ENCODE results near the gene GABRG3.

Gene GABRG3

DNA sequence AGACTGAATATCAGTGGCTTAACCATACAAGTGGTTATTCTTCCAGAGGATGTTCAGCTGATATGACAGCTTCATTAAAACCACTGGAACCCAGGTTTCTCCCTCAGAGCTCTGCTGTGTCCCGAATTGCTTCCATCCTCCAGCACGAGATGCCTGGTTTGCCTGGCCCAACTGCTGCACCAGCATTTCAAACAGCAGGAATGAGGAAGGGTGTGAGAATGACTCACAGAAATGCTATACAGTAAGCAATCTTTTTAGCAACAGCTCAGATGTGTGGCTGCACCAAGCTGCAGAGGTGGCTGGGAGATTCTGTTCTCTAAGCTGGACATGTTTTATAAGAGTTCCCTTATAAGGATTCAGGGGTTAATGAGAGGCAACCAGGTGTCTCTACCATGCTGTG is 271.0 kb downstream of the GABRG3 start:
- no peak for DNase-seq (ENCODE audit: low read depth in 2 of 2)

DNA sequence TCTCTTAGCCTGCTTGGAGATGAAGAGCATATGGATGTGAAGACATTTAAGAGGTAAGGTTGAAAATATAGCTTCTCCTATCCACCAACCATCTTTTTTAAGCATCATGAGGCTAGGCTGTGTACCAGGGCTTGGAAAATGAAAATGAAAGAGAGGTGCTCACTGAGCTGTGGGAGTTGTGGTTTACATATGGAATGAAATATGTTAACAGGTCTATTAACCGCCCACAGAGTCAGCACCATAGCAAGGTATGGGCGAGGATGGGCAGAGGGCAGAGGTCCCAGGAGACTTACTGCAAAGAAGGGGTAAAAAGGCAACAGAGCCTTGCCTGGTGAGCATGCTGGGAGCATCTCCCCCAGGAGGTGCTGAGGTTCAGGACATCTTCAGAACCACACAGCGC is 273.1 kb downstream of the GABRG3 start:
- no peak for DNase-seq (ENCODE audit: low read depth in 2 of 2)

DNA sequence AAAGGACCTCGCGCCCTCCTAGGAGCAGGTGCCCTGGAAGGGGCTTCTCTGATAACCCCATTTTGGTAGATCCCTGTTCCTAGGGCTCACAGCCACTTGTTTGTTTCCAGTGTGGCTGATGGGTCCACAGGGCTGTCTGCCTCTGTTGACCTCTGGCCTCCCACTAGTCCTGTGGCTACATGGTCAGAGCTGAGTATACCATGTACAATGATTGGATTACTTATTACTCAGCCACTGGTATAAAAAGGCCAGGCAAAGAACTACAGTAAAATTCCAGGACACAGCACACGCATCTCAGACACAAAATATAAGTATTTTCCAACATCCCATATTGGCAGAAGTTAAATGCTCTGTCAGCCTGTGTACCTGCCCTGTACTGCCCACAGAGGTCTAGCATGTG is 277.3 kb downstream of the GABRG3 start:
- DNase-seq (ENCODE audit: low read depth in 2 of 2), result no peak

DNA sequence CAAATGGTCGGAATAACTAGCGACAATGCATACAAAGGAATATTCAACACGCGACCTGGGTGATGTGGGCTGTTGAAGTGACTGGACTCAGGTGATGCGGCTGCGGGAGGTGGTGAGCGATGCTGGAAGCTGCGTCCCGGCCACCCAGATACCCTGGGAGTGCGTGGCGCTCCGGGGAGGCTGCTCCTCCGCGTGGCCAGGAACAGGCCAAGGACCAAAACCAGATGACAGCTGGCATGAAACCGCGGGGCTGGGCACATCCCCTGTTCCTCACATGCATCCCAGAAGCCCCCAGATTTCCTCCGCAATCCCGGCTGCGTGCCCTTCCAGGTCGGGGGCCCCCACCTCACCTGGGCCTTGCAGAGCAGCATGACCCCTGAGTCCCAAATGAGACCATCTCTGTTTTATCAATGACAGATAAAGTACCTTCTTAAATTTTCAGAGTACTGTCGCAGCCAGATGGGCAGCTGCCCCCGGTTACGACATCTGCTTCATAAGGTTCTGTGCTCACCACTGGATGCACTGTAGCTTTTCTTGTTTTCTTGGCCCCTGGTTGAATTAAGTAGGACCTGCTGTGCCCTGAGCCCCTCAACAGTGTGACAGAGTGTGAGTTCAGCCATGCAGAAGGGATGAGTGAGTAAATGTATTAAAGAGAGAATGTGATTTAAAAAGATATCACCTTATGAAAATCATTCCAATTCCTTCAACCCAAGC is 278.2 kb downstream of the GABRG3 start:
- no peak for DNase-seq (ENCODE audit: low read depth in 2 of 2)

DNA sequence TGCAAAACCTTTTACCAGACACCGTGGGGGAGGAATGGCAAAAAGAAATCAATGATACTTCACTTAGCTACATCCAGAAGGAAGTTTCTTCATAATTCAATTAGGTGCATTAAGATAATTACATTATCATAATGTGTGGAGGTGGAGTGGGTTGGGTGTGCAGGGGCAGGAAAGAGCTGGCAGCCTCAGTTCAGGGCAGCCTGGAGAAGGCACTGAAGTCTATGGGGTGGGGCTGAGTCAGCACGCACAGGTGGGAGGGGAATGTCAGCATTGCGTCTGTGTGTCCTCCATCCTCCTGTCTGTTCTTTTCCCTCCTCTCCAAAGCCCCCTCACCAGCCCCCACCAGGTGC is 278.8 kb downstream of the GABRG3 start:
- DNase-seq (ENCODE audit: low read depth in 2 of 2), result no peak

DNA sequence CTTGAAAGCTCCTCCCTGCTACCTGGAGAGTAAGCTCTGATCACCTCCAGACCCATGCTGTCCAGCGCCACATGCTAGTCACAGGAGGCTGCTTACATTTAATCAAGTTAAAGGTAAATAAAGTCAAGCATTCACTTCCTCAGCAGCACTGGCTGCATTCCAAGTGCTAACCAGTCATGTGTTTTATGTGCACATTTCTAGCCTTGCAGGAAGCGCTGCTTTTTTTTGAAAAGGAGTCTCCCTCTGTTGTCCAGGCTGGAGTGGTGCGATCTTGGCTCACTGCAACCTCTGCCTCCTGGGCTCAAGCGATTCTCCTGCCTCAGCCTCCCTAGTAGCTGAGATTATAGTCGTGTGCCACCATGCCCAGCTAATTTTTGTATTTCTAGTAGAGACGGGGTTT is 279.2 kb downstream of the GABRG3 start:
- DNase-seq (ENCODE audit: low read depth in 2 of 2), result no peak

DNA sequence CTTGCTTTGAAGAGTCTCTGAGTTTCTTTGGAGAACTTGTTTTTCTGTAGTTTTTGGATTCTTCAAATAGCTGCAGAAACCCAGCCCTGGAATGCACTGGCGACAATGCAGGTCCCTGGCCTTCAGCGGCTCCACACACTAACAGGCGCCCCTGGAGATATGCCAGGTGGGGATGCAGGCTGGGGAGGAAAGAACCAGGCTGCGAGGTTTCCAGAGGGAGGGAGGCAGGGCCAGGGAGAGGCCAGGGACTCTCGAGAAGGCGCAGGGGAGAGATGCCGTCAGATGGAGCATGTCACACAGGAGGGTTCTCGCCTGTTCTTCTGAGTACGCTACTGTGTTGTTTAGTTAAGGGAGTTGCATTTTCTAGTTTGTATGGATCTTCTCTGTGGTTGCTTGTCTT is 283.1 kb downstream of the GABRG3 start:
- DNase-seq (ENCODE audit: low read depth in 2 of 2), result no peak

DNA sequence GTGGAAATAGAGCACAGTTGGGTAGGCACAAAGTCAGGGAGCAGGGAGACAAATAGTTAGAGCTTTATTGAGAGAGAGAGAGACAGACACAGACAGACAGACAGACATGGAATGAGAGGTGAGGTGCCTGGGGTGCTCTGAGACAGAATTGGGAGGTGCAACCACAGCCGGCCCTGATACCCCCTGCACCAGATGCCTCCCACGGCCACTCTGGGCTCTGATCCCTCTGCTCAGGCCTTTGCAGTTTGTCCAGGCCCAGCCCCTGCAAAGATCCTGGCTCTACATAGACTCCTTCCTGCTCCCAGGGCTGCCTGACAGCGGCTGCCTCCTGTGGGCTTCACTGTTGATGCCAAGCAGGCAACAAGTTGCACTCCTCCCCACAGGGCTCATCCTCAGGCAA is 283.8 kb downstream of the GABRG3 start:
- DNase-seq (ENCODE audit: low read depth in 2 of 2), result no peak

DNA sequence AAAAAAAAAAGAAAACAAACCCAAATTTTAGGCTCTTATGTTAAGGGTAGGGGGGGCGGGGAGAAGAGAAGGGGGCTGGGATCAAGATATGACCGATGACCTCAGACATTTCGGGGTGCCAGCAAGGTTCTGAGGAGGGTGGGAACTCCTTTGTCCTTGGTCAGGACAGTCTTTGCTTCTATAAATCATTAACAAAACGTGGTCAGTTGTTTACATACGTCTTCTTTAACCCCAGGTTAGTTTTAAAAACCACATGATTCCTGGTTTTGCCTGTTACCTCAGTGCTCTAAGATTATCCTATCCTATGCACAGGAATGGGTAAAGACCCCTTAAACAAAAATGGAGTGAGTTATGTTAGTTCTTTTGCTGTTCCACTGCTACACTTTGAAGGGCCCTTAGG is 285.5 kb downstream of the GABRG3 start:
- no peak for DNase-seq (ENCODE audit: low read depth in 2 of 2)

DNA sequence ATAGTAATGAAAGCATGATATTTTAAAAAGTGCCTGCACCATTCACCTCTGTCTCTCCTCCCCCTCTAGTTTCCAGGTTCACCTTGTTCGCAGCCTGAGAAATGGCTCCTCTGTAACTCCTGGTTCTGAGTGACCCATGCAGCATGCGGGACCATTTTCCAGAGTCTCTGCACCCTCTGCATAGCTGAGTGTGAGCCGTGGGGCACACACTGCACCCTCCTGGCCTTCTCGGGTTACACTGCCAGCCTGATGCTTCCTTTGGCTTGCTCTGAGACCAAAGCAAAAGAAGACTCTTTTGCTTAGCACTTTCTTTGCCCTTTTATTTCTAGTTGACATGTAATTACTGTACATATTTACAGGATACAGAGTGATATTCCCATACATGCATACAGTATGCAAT is 287.3 kb downstream of the GABRG3 start:
- no peak for DNase-seq (ENCODE audit: low read depth in 2 of 2)

DNA sequence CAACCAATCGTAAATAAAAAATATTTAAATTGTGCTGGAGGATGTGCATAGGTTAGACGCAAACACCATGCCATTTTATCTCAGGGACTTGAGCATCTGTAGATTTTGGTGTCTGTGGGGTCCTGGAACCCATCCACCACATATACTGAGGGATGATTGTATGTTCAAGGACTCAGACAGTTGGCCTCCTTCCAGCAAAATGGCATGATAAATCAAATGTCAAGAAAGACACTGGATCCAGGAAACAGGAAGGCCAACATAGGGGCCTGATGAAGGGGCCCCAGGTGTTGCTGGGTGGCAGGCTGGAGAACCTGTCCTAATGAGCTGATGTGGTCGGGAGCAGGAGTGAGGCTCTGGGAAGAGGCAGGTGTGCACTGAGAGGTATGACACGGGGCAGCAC is 289.5 kb downstream of the GABRG3 start:
- no peak for DNase-seq (ENCODE audit: low read depth in 2 of 2)

DNA sequence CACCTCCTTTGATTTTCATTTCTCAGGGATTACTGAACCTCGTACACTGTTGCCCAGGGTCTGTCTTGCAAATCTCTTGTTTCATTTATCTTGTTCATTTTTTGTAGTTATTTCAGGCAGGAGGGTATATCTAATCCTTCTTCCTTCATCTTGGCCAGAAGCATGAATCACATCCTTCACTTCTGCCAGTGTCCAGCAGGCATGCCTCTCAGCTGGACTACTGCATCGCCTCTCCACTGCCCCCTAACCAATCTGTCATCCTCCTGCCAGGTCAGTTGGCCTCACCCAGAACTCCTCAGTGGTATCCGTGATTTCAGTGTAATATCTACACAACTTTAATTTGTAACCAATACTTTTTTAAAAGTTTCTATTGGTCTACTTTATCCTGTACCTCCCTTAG is 297.9 kb downstream of the GABRG3 start:
- no peak for DNase-seq (ENCODE audit: low read depth in 2 of 2)

DNA sequence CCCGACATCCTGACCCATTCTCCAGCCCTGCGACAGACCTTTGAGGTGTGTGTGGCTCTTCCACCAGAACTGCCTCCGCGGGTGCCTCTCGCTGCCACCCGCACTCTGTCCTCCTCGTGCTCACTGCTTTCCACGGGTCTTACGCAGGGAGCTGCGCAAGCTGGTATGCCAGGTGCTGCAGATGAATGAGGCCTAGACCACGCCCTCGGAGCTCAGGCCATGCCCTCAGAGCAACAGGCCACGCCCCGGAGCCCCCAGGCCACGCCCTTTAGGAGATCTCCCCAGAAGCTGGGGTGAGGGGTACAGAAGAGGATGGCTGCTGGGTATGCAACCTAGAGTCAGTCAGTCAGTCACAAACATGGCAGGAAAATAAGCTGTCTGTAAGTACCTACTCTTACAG is 300.3 kb downstream of the GABRG3 start:
- no peak for DNase-seq (ENCODE audit: low read depth in 2 of 2)

DNA sequence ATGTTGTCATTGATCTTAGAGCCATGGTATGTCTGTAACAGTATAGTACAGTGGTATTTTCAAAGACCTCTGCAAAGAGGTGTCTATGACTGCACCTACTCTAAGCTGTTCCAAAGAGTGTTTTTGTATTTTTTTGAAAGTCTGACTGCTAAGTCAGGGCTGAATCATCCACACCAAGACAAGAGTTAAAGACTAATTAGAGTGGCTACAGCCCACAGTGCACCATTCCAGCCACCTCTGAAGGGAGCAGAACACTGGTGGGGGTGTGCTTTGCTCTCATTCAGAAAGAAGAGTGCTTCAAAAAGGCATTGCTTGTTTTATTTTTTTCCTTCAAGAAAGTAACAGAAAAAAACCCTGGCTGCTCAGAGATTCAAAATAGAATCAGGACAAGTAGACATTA is 301.4 kb downstream of the GABRG3 start:
- no peak for DNase-seq (ENCODE audit: low read depth in 2 of 2)

DNA sequence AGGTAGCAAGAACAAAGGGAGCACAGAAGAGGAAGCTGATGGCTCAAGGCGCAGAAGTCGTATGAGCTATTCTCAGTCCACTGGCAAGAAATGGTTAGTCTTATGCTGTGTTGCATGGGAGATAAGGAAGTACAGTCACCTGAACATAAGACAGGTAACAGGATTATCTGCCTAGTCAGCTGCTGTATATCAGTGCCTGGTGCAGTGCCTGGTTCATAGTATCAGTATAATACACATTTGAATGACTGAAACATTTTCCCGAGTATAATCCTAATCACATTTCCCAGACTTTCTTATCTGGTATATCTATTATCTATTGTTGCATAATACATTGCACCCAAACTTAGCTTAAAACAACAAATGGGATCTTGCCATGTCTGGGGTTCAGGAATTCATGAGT is 302.5 kb downstream of the GABRG3 start:
- no peak for DNase-seq (ENCODE audit: low read depth in 2 of 2)

DNA sequence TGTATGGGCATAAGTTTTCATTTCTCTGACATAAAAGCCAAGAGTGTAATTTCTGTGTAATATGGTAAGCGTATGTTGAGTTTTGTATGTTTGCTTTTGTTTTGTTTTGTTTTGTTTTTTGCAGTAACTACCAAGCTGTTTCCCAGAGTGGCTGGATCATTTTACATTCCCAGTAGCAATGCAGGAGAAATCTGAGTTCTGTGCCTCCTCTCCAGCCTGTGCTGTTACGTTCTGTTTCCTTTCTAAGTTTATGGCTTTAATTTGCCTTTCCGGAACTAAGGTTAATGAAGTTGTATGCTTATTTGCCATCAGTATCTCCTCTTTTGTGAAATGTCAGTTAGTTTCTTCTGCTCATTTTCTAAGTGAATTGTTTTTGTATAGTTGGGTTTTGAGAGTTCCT is 307.8 kb downstream of the GABRG3 start:
- DNase-seq (ENCODE audit: low read depth in 2 of 2), result no peak

DNA sequence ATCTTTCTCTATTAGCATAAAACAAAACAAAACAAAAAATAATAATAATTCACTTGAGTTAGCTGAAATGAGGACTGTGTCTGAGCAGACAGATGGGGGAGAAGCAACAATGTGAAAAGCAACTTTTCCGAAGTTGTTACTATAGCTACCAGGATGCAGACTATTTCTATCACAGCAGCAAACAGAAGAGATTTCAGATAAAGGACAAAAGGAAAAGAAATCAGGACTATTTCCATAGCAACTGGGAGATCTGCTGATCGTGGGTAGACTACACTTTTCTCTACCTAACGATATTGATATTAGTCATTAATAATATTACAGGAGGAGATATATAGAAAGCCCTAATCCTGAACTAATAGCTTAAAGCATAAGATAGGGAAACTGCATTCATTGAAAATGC is 321.7 kb downstream of the GABRG3 start:
- DNase-seq (ENCODE audit: low read depth in 2 of 2), result no peak

DNA sequence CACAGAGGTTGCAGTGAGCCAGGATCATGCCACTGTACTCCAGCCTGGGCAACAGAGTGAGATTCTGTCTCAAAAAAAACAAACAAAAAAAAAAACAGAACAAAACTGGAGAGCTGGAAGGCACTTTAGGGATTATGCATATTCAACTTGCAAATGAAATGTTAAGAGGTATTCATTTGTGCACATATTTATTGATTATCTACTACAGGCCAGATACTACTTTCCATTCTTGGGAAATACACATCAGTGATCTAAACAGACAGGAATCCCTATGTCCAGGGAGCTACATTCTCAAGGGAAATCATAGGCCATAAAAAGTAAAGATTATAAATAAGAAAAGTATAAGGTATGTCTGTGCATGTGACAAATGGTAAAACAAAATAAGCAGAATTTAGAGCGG is 322.6 kb downstream of the GABRG3 start:
- DNase-seq (ENCODE audit: low read depth in 2 of 2), result no peak

DNA sequence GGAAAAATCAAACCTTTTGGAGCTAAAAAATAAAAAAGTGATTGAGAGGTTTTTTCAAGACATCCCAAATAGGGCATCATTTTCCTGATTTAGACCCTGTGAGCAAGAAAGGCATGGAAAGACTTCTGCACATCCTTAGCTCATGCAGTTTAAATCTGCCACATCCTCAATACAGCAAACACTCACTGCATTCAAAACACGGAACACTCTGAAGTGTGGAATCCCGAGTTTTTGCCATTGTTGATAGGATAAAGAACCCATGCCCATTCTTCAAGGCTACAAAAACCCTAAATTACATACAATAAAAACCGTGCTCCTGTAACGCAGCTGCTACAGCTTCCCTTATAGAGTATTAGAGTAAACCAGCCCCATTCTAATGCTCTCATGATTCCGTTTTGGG is 346.8 kb downstream of the GABRG3 start:
- DNase-seq (ENCODE audit: low read depth in 2 of 2), result no peak

DNA sequence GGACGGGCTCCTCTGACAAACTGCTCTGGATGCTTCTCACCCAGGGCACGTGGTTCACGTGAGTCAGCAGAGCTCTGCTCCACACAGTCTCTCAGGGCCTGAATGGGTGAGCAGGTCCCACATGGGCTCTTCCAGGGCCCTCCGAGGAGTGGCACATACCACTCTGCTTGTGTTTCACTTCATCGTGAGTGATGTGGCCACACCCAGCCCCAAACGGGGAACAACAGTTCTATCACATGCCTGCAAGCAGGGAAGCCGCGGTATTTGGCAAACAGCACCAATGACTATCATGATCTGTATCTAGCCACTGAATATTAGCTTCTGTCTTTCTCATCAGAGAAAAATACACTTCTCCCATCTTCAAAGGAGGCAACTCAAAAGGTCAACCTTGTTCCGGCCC is 352.8 kb downstream of the GABRG3 start:
- DNase-seq (ENCODE audit: low read depth in 2 of 2), result no peak

DNA sequence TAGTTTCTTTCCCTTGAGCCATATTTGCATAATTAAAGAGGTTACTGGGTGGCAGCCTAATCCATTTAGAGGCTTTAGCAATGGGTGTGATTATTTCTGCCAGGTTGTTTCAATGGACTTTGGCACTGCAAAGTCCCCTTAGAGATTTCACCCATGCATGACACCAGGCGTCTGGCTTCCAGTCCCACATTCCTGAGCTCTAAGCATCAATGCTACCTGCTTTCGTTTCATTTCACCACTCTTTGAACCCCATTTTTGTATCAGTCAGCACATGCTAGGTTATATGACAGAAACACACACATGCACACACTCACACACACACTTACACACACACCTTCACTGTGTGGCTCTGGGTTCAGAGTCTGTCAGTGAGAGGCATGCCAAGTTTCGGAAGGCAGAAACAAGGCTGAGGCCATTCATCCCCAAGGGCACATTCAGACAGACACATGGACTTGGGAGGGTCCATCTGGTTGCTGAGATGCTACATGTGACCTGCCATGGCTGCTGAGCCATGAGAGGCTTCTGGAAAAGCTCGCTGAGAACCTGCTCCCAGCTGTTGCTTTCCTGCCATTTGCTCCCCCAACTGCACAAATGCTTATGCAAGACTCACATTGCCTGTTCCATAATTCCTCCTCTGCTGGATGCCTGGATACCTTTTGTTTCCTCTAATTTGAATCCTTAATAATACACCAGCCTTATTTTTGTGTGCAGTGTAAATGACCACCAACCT is 354.1 kb downstream of the GABRG3 start:
- no peak for DNase-seq (ENCODE audit: low read depth in 2 of 2)

DNA sequence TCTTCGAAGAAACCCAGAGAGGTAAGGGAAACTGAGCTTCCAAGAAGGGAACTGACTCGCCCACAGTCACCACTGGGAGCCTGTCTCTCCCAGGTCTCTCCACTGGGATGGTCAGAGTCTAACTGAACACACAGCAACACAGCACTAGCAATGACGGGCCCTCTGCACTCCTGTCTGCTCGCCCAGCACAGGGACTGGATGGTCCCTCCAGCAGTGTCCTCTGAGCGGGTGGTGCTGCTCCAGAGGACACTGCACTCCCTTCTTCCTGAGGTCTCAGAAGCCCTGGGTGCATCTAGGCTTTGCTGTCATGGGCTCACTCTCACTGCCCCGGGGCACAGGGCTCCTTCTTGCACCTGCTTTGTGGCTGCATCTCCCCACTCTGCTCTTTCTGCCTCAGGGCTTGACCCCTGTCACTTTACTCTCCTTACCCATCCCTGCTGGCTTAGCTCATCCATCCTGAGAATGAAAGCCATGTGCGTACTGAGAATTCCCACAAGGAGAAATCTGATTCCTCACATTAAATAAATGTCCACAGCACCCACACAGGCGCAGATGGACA is 356.6 kb downstream of the GABRG3 start:
- no peak for DNase-seq (ENCODE audit: low read depth in 2 of 2)

DNA sequence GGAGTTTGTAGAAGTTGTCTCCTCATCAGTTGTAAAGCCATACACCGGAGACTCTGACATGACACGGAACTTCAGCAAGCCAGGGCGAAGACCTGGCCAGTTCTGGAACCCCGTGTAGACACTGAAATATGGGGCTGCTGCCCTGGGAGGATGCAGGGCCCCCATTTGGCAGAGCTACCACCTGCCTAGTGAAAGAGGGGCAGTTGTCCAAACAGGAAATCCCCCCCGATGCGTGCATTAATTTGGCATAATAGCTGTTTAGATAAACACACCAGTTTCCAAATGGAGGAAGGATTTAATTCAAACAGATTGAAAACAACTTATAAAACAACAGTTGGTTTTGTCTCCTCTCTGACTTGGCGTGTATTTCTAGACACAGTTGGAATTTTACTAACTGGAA is 357.2 kb downstream of the GABRG3 start:
- DNase-seq (ENCODE audit: low read depth in 2 of 2), result no peak

DNA sequence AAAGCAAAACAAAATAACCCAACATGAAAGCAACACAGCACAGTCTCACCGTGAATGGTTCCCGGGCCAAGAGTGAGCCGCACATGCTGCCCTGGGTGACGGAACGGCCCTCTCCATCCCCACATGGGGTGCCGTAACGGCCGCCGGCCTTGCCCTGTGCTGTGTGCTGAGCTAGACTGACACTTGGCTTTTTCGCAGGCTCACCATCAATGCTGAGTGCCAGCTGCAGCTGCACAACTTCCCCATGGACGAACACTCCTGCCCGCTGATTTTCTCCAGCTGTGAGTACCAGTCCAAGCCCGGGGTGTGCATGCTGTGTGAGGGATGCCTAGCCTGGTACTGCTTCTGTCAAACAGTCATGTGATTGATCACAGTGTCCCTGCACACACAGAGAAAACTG is 357.6 kb downstream of the GABRG3 start:
- no peak for DNase-seq (ENCODE audit: low read depth in 2 of 2)
